Upper lobe of left lung (tissue), 6 donors: ENCODE data around the gene FAM229A. TPM values are rescaled to one million over a fixed set of nuclear protein-coding genes. Genes with fewer than 3 reads are reported as not detected.
A peak's percentile ranks its signal among the peaks of the same experiment; 100 is the strongest.

ENCODE experiments used
- ATAC-seq, 2 donors: fragments of 200-7000 bp; cut with Tn5 transposase; one replicate each; pipeline ENCODE4 v1.9.1; 2022; ENCODE audit warnings: mild to moderate bottlenecking in 2 of 2, moderate library complexity in 2 of 2; ENCODE audit not compliant: low FRiP score in 2 of 2
- DNase-seq, 2 donors: peaks; one replicate each; pipeline ENCODE4 v3.0.0-alpha.2; 2019 to 2020
- H3K27ac ChIP-seq, 4 donors: fragments of 200-600 bp; sonication (generic); one replicate each; pipeline ENCODE4 v1.5.1; 2016 to 2019
- H3K27me3 ChIP-seq, 4 donors: fragments of 200-600 bp; sonication (generic); one replicate each; pipeline ENCODE4 v1.5.1; 2017 to 2019
- H3K36me3 ChIP-seq, 4 donors: fragments of 200-600 bp; sonication (generic); one replicate each; pipeline ENCODE4 v1.5.1; 2016 to 2019
- H3K4me1 ChIP-seq, 4 donors: fragments of 200-600 bp; sonication (generic); one replicate each; pipeline ENCODE4 v1.5.1; 2018 to 2019
- H3K4me3 ChIP-seq, 4 donors: fragments of 200-600 bp; sonication (generic); one replicate each; pipeline ENCODE4 v1.5.1; 2017 to 2019; ENCODE audit warnings: mild to moderate bottlenecking in 2 of 4, moderate library complexity in 1 of 4
- H3K9me3 ChIP-seq, 4 donors: fragments of 200-600 bp; sonication (generic); one replicate each; pipeline ENCODE4 v1.5.1; 2018 to 2019
- EP300 ChIP-seq, 4 donors: sonication (generic); formaldehyde crosslinking; IDR thresholded peaks; one replicate each; pipeline ENCODE4 v1.5.1; 2017; ENCODE audit warnings: antibody characterized with exemption in 4 of 4, control low read depth in 2 of 4
- POLR2A ChIP-seq, 4 donors: fragments of 450-650 bp; IDR thresholded peaks; one replicate each; pipeline ENCODE4 v1.5.1; 2016 to 2017; ENCODE audit warnings: antibody characterized with exemption in 4 of 4, mild to moderate bottlenecking in 2 of 4
- POLR2AphosphoS5 ChIP-seq, 2 donors: sonication (generic); formaldehyde crosslinking; IDR thresholded peaks; one replicate each; pipeline ENCODE4 v1.5.1; 2017; ENCODE audit warnings: antibody characterized with exemption in 2 of 2
- WGBS, 2 donors: methylation state at CpG; one replicate each; pipeline ENCODE4 v1.1.5; 2017 to 2018; 5-methylcytosine and 5-hydroxymethylcytosine counted together
- total RNA-seq, 6 donors: library from RNA; depleted of rRNA in 4 of 6; stranded (reverse); fragments of >200 nt in 4 of 6; gene quantifications; one replicate each; pipeline versions ENCODE4 v1.1.0 to v1.2.1, GENCODE V29; 2016 to 2021
- TF ChIP-seq, protein P1 (sequence below), 6 experiments: fragments of 450-650 bp in 4 of 6; fragments of 200-600 bp in 2 of 6; sonication (generic) in 2 of 6; IDR thresholded peaks; one replicate each; pipeline ENCODE4 v1.5.1; 2016 to 2019; ENCODE audit warnings: antibody characterized with exemption in 6 of 6
- donor health status: DM: no; HTN: no; CAD: no; lungs with moderate emphysema.
- donor health status: DM: no; HTN: yes; CAD: no; lungs with severe emphysema.

FAM229A gene
- total RNA-seq, 6 donors from 2014 or later: 4.3 to 43.0 (median 10.5) TPM

- TF ChIP-seq POLR2A (IDR thresholded peaks at IDR 0.05) (no peak), POLR2AphosphoS5 (IDR thresholded peaks at IDR 0.05) (no peak), EP300 (IDR thresholded peaks at IDR 0.05) (no peak)
- TF ChIP-seq, protein P1, sequence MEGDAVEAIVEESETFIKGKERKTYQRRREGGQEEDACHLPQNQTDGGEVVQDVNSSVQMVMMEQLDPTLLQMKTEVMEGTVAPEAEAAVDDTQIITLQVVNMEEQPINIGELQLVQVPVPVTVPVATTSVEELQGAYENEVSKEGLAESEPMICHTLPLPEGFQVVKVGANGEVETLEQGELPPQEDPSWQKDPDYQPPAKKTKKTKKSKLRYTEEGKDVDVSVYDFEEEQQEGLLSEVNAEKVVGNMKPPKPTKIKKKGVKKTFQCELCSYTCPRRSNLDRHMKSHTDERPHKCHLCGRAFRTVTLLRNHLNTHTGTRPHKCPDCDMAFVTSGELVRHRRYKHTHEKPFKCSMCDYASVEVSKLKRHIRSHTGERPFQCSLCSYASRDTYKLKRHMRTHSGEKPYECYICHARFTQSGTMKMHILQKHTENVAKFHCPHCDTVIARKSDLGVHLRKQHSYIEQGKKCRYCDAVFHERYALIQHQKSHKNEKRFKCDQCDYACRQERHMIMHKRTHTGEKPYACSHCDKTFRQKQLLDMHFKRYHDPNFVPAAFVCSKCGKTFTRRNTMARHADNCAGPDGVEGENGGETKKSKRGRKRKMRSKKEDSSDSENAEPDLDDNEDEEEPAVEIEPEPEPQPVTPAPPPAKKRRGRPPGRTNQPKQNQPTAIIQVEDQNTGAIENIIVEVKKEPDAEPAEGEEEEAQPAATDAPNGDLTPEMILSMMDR (IDR thresholded peaks at IDR 0.05): no peak
- no peak overlapping the region for H3K4me3 ChIP-seq
- H3K27ac ChIP-seq: peak overlapping the region in 2 of 4 donors; percentile 14 to 37
- no peaks in the 10 kb centered on the region for H3K36me3 ChIP-seq
- 16 to 21% methylated on average over 8 of the region's 8 CpGs for WGBS, 2 donors
- H3K4me1 ChIP-seq: peaks cover 26 to 45% (median 41%) of the 10 kb centered on the region in 4 donors
- no peaks in the 10 kb centered on the region for H3K27me3 ChIP-seq
- ATAC-seq: no peak
- H3K9me3 ChIP-seq: no peaks in the 10 kb centered on the region
- DNase-seq: peak in 1 of 2 donors; percentile 65
Measured at GRCh38 chr1:32345289-32345827, 16.9 kb downstream of the FAM229A start.

DNA sequence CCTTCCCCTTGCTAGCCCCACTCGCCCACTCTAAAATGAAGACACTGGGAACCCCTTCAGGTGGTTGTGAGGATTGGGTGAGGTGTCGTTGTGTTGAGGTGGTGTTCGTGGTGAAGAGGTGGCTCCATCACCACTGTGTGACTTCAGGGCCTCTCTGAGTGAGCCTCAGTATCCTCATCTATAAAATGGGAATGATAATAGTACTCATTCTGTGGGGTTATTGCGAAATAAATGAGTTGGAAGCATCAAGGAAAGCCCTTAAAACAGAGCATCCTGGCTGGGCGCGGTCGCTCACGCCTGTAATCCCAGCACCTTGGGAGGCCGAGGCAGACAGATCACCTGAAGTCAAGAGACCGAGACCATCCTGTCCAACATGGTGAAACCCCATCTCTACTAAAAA lies 19.6 kb downstream of the FAM229A start:
- H3K4me3 ChIP-seq: no peak overlapping the region
- peaks cover 16 to 39% (median 31%) of the 10 kb centered on the region in 4 donors for H3K4me1 ChIP-seq
- WGBS, 2 donors: 93 to 95% methylated on average over 10 of the region's 10 CpGs
- H3K36me3 ChIP-seq: no peaks in the 10 kb centered on the region
- H3K27ac ChIP-seq: peak overlapping the region in 1 of 4 donors; percentile 43
- no peaks in the 10 kb centered on the region for H3K27me3 ChIP-seq
- TF ChIP-seq POLR2AphosphoS5 (IDR thresholded peaks at IDR 0.05): no peak
- no peak for TF ChIP-seq EP300 (IDR thresholded peaks at IDR 0.05)
- TF ChIP-seq, protein P1 (IDR thresholded peaks at IDR 0.05): no peak
- ATAC-seq (no peak), DNase-seq (no peak)
- H3K9me3 ChIP-seq: no peaks in the 10 kb centered on the region

- Histone ChIP-seq H3K4me1 (peaks cover 21 to 46% (median 38%) of the 10 kb centered on the region in 4 donors), H3K4me3 (no peak overlapping the region), H3K36me3 (no peaks in the 10 kb centered on the region), H3K27ac (peak overlapping the region in 2 of 4 donors; percentile 27 to 43), H3K9me3 (no peaks in the 10 kb centered on the region), H3K27me3 (no peaks in the 10 kb centered on the region)
- 60 to 63% methylated on average over 5 of the region's 5 CpGs for WGBS, 2 donors
- no peak for ATAC-seq
- TF ChIP-seq, protein P1 (IDR thresholded peaks at IDR 0.05): no peak
- TF ChIP-seq POLR2AphosphoS5 (IDR thresholded peaks at IDR 0.05): no peak
- TF ChIP-seq EP300 (IDR thresholded peaks at IDR 0.05): no peak
- TF ChIP-seq POLR2A (IDR thresholded peaks at IDR 0.05): no peak
- no peak for DNase-seq
Measured at GRCh38 chr1:32341971-32342370, 20.3 kb downstream of the FAM229A start.

DNA sequence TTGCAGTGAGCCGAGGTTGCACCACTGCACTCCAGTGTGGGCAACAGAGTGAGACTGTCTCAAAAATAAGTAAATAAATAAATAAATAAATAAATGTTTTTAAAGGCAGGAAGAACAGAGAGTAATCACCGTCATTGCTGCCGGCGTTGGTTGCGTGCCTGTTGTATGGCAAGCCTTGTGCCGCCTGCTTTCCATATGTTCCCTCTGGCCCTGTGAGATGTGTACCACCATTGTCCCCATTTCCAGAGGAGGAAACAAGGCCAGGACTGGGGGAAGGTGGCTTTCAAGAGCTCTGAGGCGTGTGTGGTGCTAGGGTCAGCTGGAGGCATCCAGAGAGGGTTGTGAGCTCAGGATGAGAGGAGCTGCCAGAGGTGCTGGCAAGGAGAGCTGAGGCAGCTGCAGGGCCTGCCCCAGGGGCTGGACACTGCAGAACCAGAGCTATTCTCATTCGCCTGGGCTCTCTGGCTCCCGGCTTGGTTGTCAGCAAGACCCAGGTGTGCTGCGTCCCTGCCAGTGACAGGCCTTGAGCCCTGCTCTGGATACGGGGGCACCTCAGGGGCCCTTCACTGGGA lies 21.0 kb downstream of the FAM229A start:
- no peaks in the 10 kb centered on the region for H3K27me3 ChIP-seq
- H3K4me1 ChIP-seq: peaks cover 28 to 50% (median 45%) of the 10 kb centered on the region in 4 donors
- no peaks in the 10 kb centered on the region for H3K36me3 ChIP-seq
- no peak overlapping the region for H3K27ac ChIP-seq
- no peak for TF ChIP-seq EP300 (IDR thresholded peaks at IDR 0.05)
- no peak for TF ChIP-seq POLR2AphosphoS5 (IDR thresholded peaks at IDR 0.05)
- no peak for TF ChIP-seq POLR2A (IDR thresholded peaks at IDR 0.05)
- TF ChIP-seq, protein P1 (IDR thresholded peaks at IDR 0.05): no peak
- H3K9me3 ChIP-seq: no peaks in the 10 kb centered on the region
- no peak for DNase-seq
- no peak for ATAC-seq
- H3K4me3 ChIP-seq: no peak overlapping the region
- 91 to 99% methylated on average over 9 to 11 of the region's 11 CpGs for WGBS, 2 donors
